Breast epithelium (tissue), 4 donors: Measurements from ENCODE around the gene KRT83. TPM values are rescaled to one million over a fixed set of nuclear protein-coding genes. Genes with fewer than 3 reads are reported as not detected.

Experiments used
- DNase-seq, 2 donors: peaks; one replicate each; pipeline ENCODE4 v3.0.0-alpha.2; 2019; ENCODE audit warnings: low spot score in 2 of 2
- H3K27ac ChIP-seq, 2 donors: fragments of 200-600 bp; sonication (generic) in 1 of 2; one replicate each; pipeline ENCODE4 v1.5.1; 2016 to 2019; ENCODE audit warnings: mild to moderate bottlenecking in 1 of 2
- H3K27me3 ChIP-seq, 2 donors: fragments of 200-600 bp; sonication (generic) in 1 of 2; one replicate each; pipeline versions ENCODE4 v1.5.1 to v1.6.0; 2017 to 2019; ENCODE audit warnings: control low read depth in 1 of 2, mild to moderate bottlenecking in 1 of 2
- H3K36me3 ChIP-seq: fragments of 200-600 bp; one replicate; pipeline ENCODE4 v1.5.1; 2019
- H3K4me1 ChIP-seq, 2 donors: fragments of 200-600 bp; sonication (generic); one replicate each; pipeline ENCODE4 v1.5.1; 2016 to 2019; ENCODE audit warnings: control low read depth in 1 of 2
- H3K4me3 ChIP-seq, 3 donors: fragments of 200-600 bp; sonication (generic); 1 replicate in 2 of 3; 2 replicates in 1 of 3; pipeline ENCODE4 v1.5.1; 2016 to 2019; ENCODE audit warnings: mild to moderate bottlenecking in 3 of 3, moderate library complexity in 2 of 3
- H3K9me3 ChIP-seq, 2 donors: fragments of 200-600 bp; sonication (generic) in 1 of 2; one replicate each; pipeline ENCODE4 v1.5.1; 2016 to 2019; ENCODE audit warnings: control low read depth in 1 of 2
- POLR2A ChIP-seq: fragments of 450-650 bp; IDR thresholded peaks from one replicate; pipeline ENCODE4 v1.6.1; 2016; ENCODE audit warnings: antibody characterized with exemption, mild to moderate bottlenecking, moderate library complexity
- POLR2AphosphoS5 ChIP-seq, 3 donors: sonication (generic); formaldehyde crosslinking; IDR thresholded peaks; one replicate each; pipeline ENCODE4 v1.6.1; 2017; ENCODE audit warnings: antibody characterized with exemption in 3 of 3
- intact Hi-C: fragments of 100-400 bp; cut with DNase I; formaldehyde crosslinking; loops from one replicate; pipeline ENCODE4 v1.15.1; 2023; ENCODE audit warnings: low total_unique reads
- total RNA-seq, 3 donors: library from RNA; depleted of rRNA; stranded (reverse); fragments of >200 nt; gene quantifications; one replicate each; pipeline ENCODE4 v1.1.0, GENCODE V29; 2016
- TF ChIP-seq, protein P1 (sequence below), 3 donors: fragments of 450-650 bp; IDR thresholded peaks; one replicate each; pipeline ENCODE4 v1.5.1; 2016 to 2017; ENCODE audit warnings: antibody characterized with exemption in 3 of 3, mild to moderate bottlenecking in 3 of 3, moderate library complexity in 3 of 3

The KRT83 gene
- total RNA-seq, 3 donors from 2014 or later: 0.33 to 0.59 TPM; not detected in 1

DNA sequence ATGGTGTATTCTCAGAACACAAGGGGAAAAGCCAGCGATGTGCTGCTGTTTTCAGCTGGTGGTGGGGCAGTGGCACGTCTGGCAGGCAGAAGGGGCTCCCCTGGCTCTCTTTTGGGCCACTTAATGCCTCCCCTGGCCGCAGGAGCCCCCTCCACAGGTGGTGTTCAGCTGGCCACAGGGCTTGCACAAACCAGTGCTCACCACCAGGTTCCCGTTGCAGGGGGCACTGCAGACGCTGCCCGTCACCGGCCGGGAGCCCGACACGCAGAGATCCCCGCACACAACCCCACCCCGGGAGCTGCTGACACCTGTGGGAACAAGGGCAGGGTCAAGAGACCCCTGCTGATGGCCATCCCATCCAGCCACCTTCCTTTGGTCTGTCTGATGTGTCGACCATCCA is 6.7 kb downstream of the KRT83 start:
- intact Hi-C loops: no loop called here
- Histone ChIP-seq H3K9me3 (no peaks in the 10 kb centered on the region), H3K4me1 (no peaks in the 10 kb centered on the region), H3K36me3 (no peaks in the 10 kb centered on the region), H3K27ac (no peak overlapping the region), H3K4me3 (no peak overlapping the region), H3K27me3 (no peaks in the 10 kb centered on the region)
- DNase-seq: no peak
- TF ChIP-seq, protein P1, sequence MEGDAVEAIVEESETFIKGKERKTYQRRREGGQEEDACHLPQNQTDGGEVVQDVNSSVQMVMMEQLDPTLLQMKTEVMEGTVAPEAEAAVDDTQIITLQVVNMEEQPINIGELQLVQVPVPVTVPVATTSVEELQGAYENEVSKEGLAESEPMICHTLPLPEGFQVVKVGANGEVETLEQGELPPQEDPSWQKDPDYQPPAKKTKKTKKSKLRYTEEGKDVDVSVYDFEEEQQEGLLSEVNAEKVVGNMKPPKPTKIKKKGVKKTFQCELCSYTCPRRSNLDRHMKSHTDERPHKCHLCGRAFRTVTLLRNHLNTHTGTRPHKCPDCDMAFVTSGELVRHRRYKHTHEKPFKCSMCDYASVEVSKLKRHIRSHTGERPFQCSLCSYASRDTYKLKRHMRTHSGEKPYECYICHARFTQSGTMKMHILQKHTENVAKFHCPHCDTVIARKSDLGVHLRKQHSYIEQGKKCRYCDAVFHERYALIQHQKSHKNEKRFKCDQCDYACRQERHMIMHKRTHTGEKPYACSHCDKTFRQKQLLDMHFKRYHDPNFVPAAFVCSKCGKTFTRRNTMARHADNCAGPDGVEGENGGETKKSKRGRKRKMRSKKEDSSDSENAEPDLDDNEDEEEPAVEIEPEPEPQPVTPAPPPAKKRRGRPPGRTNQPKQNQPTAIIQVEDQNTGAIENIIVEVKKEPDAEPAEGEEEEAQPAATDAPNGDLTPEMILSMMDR (IDR thresholded peaks at IDR 0.05): no peak
- no peak for TF ChIP-seq POLR2A
- TF ChIP-seq POLR2AphosphoS5 (IDR thresholded peaks at IDR 0.05): no peak

DNA sequence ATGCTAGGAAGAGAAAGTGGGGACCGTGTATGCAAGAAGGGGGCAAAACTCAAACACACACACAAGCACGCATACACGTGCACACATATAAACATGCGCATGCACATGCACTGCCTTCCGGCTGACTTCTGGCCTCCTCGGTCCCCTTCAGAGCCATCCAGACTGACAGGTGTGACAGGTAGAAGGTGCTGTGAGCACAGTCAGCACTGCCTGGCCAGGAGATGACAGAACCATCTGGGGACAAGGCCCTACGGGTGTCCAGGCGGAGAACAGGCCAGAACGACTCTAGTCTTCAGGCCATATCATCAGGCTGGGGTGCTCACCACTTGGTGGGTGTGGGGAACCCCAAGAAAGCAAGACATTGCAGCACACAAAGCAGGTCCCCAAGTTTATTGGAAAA is 7.3 kb downstream of the KRT83 start:
- intact Hi-C loops: no loop called here
- DNase-seq: no peak
- Histone ChIP-seq H3K36me3 (no peaks in the 10 kb centered on the region), H3K4me1 (no peaks in the 10 kb centered on the region), H3K27me3 (no peaks in the 10 kb centered on the region), H3K9me3 (no peaks in the 10 kb centered on the region), H3K27ac (no peak overlapping the region), H3K4me3 (no peak overlapping the region)
- TF ChIP-seq POLR2AphosphoS5 (IDR thresholded peaks at IDR 0.05): no peak
- TF ChIP-seq, protein P1 (IDR thresholded peaks at IDR 0.05): no peak
- no peak for TF ChIP-seq POLR2A

DNA sequence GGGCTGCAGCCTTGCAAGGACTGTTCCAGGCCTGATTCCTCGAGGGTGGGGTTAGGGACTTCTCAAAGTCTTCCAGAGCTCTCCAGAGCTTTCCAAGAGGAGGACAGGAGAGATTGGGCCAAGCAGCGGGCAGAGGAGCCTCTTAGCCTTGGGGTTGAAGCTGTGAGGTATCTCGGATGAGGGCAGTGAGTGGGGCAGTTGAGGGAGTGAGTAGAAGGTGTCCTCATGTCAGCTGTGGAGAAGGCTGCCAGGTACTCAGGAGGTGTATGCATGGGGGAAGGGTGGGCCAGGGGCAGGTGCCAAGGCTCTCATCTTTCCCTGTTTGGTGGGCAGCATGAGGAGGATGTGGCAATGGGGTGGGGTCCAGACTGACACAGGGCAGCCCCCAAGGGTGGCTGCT is 7.7 kb downstream of the KRT83 start:
- Histone ChIP-seq H3K4me3 (no peak overlapping the region), H3K27me3 (no peaks in the 10 kb centered on the region), H3K9me3 (no peaks in the 10 kb centered on the region), H3K4me1 (no peaks in the 10 kb centered on the region), H3K27ac (no peak overlapping the region), H3K36me3 (no peaks in the 10 kb centered on the region)
- intact Hi-C loops: no loop called here
- DNase-seq: no peak
- TF ChIP-seq POLR2A (no peak), POLR2AphosphoS5 (IDR thresholded peaks at IDR 0.05) (no peak)
- TF ChIP-seq, protein P1 (IDR thresholded peaks at IDR 0.05): no peak

DNA sequence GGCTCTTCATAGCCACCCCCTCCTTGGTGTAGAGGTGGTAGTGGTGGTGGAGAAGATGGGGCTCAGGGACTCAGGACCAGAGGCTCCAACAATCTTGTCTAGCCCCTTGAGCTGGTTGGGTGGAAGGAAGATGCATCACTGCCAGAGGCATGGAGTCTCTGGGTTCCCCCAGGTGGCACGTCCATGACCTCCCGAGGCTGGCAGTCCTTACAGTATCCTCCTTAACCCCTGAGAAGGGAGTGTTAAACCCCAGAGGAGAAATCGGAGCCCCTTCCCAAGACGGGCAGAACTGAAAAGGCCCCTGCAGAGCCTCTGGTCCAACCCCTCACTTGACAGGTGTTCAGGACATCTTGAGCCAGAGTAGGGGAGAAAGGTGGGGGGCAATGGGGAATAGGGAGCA is 9.1 kb downstream of the KRT83 start:
- intact Hi-C loops: no loop called here

DNA sequence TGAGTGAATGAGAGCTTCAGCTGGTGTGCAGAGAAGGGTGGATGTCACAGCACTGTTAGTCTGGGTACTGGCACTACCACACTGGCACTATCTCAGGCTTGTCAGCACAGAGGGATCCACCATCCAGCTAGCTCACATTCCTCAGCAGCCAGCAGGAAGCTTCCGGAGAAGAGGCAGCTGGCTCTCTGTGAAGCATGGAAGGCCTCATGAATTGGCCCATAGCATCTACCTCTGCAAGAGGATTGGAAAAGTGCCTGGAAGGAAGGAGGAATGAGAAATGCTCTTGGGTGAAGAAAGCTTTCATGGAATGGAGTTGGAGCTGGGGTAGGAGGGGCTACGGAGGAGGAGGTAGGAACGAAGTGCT is 9.9 kb downstream of the KRT83 start:
- H3K27ac ChIP-seq: peak overlapping the region; percentile 8 to 52
- TF ChIP-seq, protein P1 (IDR thresholded peaks at IDR 0.05): no peak
- no peak for TF ChIP-seq POLR2A
- peak in 1 of 3 donors; percentile 12 for TF ChIP-seq POLR2AphosphoS5 (IDR thresholded peaks at IDR 0.05)
- peak in 1 of 2 donors; percentile 65 for DNase-seq
- H3K9me3 ChIP-seq: no peaks in the 10 kb centered on the region
- H3K4me3 ChIP-seq: no peak overlapping the region
- no peaks in the 10 kb centered on the region for H3K27me3 ChIP-seq
- no peaks in the 10 kb centered on the region for H3K4me1 ChIP-seq
- intact Hi-C loops: no loop called here
- H3K36me3 ChIP-seq: no peaks in the 10 kb centered on the region

More for the DNA sequence above, 9.1 kb downstream of the KRT83 start:
- Histone ChIP-seq H3K27me3 (no peaks in the 10 kb centered on the region), H3K4me3 (no peak overlapping the region), H3K4me1 (no peaks in the 10 kb centered on the region), H3K27ac (peak overlapping the region in 1 of 2 donors; percentile 52), H3K9me3 (no peaks in the 10 kb centered on the region), H3K36me3 (no peaks in the 10 kb centered on the region)
- TF ChIP-seq POLR2AphosphoS5 (IDR thresholded peaks at IDR 0.05): no peak
- TF ChIP-seq, protein P1 (IDR thresholded peaks at IDR 0.05): no peak
- TF ChIP-seq POLR2A: no peak
- no peak for DNase-seq
